GOT3 (cell line): ENCODE measurements around the gene TMEM229B.

Experiments used
- DNase-seq: peaks from one replicate; lab custom pipeline; 2025; ENCODE audit warnings: mixed read lengths; lab: John Stamatoyannopoulos, UW

The TMEM229B gene

DNA sequence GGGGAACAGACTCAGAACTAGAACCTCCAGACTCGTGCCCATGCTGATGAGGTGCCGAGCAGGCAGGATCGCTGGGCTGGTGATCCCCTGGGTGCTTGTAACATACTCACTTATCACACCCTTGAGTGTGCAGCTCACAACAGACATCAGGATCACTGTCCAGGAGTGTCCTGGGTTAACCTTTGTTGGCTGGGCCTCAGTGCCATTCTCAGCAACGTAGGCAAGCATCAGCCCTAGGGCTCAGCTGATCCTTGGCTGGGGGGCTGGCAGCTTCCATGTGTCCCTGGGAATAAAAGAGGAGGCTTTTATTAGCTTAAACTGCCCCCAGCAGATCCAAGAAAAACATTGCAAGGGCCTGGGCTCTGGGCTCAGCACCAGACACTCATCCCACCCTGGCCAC, 1.6 kb downstream of the TMEM229B start:
- no peak for DNase-seq

DNA sequence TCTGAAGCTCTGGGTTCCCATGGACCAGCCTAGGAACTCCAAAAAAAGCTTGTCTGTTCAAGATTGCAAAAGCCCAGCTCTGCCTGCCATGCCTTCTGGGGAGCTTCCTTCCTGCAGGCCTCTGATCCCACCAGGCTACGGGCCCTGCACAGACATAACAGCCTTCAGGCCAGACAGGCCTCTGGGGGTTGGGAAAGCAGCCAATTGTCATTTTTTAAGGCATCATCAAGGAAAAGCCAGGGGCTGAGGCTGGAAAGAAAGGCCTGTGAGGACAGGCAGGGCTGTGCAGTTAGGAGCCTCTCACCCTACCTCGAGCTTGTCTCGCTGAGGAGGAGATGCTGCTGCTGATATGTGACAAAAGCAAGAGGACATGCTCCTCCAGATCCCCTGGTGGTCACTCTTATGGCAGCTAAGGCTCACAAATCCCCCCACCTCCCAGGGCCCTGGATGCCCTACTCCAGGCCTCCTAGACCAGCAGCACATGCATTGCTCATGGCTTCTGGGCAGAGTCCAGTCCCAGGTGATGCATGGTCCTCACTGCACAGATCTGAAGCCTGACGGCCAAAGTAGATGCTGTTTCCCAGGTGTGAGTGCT, 2.9 kb downstream of the TMEM229B start:
- no peak for DNase-seq

DNA sequence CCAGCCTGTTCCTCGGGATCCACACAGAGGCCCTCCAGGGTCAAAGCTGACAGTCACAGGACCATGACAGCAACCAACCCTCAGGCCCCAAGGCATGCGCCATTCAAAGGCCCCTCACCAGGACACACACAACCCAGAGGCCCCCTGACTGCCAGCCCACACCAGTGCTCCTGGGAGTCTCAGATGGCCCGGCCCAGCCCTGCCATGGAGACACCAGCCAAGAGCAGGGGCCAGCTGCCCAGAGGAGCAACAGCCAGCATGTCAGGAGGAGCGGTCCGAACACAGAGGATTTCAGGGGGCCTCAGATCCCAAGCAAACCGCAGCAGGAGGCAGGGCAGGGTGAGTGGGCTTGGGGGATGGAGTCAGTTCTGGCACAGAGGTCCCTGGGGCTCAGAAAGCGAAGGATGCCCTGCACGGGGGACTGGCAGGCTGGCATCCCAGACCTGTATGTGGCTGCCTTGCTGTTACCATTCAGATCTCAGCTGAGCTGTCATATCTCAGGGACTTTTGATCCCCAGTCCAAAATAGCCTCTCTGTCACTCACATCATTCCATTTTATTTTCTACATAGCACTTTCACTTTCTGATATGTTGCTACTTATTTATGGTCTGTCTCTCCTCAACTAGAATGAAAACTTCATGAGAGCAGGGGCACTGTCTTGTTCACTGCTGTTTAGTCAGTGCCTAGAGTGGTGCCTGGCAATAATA, 4.8 kb downstream of the TMEM229B start:
- DNase-seq, result no peak

DNA sequence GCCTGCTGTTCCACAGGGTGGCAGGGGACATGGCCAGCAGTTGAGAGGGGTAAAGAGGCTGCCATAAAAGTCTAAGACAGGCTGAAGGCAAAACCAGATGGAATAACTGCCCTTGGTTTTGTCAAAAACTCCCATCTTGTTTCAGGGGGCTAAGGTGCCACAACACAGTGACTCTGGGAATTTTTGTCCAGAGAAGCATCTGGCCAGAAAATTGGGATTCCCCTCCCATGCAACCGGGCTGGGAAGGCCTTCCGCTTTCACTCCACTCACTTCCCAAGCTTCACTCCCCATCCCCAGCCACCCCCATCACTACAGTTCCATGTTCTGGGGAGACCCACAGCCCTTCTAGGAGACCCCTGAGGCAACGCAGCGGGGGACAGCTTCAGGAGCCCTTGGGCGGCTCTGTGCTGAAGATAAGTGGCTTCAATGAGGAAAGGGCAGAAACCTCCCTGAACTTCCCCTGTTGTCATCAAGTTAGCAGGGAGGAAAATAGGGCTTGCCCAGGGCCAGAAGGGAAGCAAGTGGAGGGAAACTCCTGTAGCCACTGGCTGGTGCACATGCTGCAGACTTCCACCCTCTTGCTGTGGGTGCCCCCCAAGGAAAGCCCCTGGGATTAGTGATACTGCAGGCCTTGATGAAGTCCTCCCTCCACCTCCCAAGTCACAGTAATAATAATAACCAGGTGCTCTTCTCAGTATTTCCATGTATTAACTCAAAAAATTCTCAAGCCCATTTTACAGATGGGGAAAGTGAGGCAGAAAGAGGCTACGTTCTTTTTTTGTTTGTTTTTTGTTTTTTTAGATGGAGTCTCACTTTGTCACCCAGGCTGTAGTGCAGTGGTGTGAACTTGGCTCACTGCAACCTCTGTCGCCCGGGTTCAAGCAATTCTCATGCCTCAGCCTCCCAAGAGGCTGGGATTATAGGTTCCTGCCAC, 6.0 kb downstream of the TMEM229B start:
- no peak for DNase-seq

DNA sequence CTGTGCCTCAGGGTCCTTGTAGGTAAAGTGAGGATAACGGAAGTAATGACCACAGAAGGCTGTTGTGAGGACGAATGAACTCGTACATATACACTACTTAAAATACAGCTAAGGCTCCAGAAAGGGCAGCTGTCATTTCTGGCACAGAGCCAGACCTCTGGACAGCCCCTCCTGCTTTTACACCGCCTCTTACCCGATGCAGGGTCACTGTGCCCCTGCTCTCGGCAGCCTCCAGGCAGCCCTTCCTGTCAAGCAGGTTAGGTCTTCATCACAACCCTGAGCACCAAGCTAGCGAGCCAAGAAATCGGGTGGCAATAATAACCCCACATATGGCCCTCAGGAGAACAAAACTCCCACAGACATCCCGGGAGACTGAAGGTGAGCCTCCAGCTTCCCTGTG, 8.5 kb downstream of the TMEM229B start:
- no peak for DNase-seq

DNA sequence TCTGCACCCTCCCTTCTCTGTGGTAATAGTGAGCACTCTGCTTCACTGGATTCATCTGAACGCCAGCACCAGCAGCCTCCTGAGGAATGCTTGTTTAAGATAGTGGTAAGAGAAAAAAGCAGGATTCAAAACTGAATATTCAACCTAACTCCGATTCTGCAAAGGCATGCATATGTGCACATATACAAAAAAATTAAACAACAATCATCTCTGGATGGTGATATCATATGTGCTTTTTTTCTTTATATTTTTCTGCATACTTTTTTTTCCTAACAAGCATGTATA, 9.8 kb downstream of the TMEM229B start:
- no peak for DNase-seq

DNA sequence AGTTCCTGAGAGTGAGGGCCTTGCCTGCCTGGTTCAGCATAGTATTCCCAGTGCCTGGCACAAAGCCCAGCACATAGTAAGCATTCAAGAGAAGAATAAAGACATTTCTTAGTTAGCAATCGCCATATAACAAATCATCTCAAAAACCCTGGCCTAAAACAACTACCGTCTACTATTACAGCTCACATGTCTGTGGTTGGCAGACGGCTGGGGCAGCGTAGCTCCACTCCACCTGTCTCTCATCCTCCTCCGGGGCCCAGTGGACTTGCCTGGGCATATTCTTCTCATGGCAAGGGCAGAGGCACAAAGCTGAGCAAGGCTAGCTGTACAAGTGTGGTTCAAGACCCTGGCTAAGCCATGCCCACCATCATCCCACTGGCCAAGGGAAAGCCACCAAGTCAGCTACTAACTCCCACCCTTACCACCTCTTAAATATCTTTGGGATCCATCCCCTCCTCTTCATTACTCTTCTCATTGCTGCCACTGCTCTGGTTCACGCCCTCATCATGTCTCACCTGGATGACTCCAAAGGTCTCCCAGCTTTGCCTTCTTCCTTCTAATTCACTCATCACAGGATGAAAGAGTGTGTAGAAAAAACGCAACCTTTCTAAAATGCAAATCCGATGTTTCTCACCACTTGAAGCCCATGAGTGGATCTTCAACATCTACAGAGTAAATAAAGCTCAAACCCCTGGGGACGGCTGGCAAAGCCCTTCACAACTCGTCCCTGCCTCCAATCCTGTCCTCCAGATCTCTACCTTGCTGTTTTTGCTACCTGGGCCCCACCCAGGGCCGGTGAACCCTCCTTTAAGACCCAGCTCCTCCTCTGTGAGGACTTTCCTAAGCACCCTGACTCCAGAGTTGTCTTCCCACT, 10.4 kb downstream of the TMEM229B start:
- DNase-seq, result no peak

DNA sequence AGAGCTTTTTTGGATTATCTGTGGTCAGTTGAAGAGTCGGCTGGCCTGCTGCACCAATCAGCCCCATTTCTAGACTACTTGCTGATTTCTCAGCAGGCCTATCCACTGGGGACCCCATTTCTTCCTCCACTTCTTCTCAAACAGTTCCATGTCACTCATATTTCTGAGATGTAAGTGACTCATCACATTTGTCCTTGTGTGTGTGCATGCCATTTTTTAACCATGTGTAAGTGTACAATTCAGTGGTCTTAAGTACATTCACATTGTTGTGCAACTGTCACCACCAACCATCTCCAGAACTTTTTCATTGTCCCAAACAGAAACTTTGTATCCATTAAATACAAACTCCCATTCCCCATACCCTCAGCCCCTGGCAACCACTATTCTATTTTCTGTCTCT, 14.2 kb downstream of the TMEM229B start:
- DNase-seq, result no peak

DNA sequence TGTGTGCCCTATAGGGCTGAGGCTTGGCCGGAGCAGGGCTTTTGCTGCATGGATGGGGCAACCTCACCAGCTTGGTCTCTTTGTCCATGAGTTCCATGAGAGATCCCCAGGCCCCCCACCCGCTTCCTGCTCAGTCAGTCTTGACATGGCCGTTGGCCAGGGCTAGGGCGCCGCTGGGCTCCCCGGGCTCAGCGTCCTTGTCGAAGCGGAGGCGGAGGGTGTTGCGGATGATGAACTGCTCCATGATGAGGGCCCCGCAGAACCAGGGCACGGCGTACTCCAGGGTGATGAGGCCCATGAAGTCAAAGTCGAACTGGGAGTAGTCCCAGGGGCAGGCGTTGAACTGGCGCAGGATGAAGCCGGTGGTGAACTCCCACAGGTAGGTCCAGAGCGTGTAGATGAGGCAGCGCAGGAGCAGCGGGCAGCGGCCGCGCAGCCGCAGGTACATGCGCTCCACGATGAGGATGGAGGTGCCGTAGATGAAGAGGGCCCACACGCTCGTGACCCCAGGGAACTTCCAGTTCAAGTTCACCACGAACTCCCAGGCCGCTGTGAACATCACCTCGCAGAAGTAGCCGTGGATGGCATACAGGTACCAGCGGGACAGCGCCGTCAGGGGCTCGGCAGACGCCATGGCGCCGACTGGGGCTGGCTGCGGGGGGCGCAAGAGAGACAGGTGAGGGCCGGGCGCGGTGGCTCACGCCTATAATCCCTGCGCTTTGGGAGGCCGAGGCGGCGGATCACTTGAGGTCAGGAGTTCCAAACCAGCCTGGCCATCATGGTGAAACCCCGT, 15.0 kb downstream of the TMEM229B start:
- DNase-seq, result no peak

DNA sequence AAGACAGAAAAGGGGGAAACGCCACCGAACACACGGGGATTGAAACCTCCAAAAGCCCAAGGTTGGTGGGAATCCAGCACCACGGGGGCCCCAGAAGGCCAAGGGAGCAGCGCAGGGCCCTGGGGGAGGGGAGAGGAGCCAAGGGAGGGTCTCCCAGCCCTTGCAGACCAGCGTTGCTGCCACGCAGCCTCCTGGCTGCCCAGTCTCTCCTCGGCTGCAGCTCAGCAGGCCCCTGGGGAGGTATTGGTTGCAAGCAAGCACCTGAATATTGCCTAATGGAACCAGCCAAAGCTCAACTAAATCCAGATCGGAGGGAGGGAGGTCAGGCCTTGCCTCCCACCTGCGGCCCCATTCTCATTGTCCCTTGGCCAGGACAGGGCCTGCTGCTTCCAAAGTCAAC, 15.8 kb downstream of the TMEM229B start:
- no peak for DNase-seq

DNA sequence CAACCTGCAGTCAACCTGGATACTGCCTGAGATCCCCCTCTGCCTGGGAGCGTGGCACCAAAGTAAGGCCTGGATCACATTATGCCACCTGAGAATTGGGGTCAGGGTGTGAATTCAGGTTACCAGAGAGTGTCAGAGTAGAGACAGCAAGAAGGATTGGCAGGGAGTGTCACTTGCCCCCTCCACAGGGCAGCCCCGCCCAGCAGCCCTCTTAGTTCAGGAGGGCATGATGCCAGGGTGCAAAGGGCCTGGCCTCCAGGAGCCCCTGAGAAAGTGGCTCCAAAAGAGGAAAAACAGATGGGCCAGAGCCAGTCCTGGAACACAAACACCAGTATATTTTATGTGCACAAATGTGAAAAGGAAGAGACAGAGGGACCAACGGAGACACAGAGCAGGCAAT, 18.6 kb downstream of the TMEM229B start:
- no peak for DNase-seq

DNA sequence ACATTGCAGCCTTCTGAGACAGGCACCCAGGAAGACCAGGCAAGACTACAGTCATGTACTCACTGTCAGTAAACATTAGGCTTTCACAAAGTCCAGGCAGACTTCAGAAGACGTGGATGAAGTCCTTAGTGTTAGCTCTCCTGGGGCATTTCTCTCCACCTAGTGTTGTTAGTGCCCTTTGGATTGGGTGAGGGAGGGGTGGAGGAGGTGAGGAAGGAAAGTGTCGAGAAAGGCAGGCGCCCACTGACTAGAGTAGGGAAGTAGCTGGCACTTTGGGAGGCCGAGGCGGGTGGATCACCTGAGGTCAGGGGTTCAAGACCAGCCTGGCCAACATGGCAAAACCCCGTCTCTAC, 20.2 kb downstream of the TMEM229B start:
- no peak for DNase-seq

DNA sequence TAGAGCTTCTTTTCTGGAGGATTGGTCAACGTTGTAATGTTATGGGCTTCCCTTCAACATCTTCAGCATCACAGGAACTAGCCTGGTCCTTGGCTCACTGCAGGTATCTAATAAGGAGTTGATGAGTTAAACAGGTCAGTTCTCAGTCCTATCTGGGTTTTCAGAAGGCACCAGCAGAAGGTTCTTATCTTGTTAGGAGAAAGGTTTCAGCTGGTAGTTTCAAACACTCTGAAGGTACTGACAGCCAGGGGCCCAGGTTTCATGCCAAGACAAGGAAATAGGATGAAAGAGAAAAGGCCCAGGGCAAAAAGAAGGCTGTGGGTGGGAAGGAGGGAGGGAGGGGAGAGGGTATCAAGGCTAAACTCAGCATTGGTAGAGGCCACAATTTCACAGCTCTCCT, 21.4 kb downstream of the TMEM229B start:
- no peak for DNase-seq

DNA sequence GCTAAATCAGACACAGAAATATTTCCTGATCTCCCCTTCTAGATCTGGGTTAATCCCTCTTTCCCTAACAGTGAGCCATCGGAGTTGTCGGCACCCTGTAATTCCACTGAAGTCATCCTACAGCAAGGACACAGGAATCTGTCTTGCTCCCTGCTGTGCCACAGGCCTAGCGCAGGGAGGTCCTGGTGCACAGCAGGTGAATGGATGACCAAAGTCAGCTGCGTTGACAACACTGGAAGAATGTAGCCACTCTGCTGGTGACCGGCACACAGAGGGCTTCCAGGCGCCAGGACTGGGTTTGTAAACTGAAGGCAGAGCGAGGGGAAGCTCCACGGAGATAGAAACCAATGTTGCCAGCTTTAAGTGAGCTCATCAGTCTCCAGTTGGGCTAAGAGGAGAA, 23.6 kb downstream of the TMEM229B start:
- no peak for DNase-seq

DNA sequence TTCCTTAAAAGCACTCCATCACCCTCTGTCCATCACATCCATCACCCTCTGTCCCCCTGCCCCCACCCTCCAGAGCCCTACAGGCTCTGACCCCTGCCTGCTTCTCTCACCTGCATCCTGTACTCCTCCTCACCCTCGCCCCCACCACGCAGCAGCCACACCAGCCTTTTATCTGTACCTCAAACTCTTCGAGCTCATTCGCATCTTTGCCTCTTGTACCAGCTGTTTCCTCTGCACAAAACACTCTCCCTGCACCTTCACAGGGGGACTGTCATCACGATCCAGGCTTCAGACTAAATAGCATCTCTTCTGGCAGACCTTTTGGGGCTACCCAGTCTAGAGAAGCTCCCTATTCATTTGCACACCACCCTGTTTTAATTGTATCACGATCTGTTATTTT, 24.1 kb downstream of the TMEM229B start:
- no peak for DNase-seq

DNA sequence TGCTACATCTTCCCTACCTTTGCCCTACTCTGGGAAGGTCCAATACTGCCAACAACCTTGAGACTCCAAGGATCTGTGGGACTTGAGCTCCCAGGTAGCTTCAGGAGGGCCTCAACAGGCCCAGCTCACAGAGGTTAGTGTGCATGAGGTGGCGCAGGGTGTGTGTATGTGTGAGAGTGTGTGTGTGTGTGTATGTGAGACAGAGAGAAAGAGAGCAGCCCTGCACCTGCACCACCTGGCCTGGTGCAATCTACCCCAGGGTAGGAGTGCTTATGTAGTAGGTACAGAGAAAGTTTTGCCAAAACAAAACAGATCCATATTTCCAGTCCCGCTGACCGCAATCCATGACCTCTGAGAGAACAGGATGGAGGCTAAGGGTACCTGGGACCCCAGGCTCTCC, 24.6 kb downstream of the TMEM229B start:
- DNase-seq, result no peak

DNA sequence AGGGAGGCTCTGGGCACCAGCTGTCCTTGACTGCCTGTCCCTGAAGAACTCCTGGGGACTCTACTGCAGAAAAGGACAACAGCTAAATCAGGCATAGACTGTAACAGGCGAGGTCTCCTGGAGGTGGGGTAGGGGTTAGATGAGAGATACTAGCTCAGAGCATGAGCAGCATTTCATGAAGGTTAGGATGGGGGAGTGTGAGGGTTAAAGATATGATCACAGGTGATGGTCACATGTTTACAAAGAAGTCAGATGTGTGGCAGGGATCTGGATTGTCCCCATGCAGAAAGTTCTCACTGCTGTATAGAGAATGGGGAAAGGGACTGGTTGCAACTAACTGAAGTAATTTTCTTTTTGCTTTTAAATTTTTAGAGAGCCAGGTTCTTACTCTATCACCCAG, 26.5 kb downstream of the TMEM229B start:
- DNase-seq, result no peak

DNA sequence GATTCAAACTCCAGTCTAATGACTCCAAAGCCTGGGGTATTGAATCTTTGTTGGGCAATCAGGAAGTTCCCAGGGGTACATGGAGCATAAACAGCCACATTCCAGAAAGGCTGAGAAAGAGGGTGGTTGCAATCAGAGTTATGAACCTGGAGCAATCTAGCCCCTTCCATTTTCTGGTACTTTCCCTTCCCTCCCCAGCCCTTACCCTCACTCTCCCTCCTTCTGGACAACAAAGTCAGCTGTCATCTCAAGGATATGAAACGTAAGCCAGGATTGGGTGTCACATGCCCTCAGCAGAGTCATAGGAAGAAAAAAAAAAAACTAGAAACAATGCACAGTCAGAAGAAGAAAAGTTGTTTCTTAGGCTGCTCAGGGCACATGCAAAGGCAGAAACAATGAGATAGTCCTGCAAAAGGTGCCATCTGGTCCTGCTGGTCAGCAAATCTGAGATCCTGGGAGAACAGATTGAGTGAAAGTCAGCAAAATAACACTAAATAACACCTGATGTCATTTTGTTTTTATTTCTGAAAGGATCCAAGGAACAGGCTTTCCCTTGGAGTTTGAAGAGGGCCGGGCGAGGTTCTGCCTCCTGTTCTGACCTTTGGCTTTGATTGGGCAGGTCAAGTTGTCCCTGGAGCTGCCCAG, 27.1 kb downstream of the TMEM229B start:
- DNase-seq, result no peak

DNA sequence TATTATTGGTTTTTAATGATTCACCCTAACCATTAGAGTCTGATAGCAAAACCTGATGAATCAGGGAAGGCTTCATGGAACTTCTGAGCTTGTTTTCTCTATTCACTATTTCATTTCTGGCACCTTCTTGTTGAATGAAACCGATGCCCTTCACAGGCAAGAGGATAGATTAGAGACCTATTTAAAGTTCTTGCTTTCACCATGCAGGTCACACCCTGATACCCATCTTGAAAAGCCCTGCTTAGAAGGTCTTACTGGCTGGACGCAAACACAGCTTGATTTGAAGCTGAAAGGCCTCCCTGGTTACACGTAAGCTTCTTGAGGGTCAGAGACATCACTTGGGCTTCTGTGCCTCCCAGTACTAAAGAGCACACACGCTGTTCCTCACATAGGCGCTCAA, 29.2 kb downstream of the TMEM229B start:
- DNase-seq, result no peak

DNA sequence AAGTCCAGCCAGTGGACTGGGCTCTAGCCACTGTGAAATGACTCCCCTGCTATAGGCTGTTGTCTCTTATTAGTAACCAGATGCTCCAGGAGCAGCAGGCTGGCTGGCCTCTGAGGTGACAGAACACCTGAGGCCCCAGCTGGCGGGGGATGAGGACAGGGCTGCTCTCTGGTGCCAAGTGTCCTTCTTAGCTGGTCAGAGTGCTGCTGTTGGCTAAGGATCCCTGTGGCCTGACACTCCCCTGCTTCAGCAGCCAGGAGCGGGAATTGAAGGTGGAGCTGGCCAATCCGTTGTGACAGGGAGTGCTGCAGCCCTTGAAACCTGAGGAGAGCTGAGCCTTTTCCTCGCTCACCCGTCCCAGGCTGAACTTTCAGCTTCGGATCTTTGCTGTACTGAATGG, 30.7 kb downstream of the TMEM229B start:
- DNase-seq, result no peak

DNA sequence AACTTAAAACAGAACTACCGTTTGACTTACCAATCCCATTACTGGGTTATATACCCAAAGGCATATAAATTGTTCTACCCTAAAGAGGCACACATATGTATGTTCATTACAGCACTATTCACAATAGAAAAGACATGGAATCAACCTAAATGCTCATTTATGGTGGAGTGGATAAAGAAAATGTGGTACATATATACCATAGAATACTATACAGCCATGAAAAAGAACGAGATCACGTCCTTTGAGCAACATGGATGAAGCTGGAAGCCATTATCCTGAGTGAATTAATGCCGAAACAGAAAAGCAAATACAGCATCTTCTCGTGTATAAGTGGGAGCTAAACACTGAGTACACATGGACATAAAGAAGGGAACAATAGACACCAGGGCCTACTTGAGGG, 31.8 kb downstream of the TMEM229B start:
- no peak for DNase-seq
